BLaER1 treated with 17β-estradiol and CSF1 and Interleukin-3, amounts not matched to agents 10 nM and 100 nM (cell line): ENCODE data around the gene CTSW.
A peak's percentile ranks its signal among the peaks of the same experiment; 100 is the strongest.

ENCODE experiments used
- H3K27ac ChIP-seq, 11 experiments: shearing (Covaris generic); formaldehyde crosslinking; 2 replicates each; pipeline ENCODE4 v1.8.1; 2022
- H3K27me3 ChIP-seq, 11 experiments: shearing (Covaris generic); formaldehyde crosslinking; 2 replicates each; pipeline ENCODE4 v1.8.1; 2022
- H3K36me3 ChIP-seq, 11 experiments: shearing (Covaris generic); formaldehyde crosslinking; 2 replicates each; pipeline ENCODE4 v1.8.1; 2022
- H3K4me1 ChIP-seq, 10 experiments: shearing (Covaris generic); formaldehyde crosslinking; 2 replicates each; pipeline ENCODE4 v1.8.1; 2022
- H3K4me2 ChIP-seq, 11 experiments: shearing (Covaris generic); formaldehyde crosslinking; 2 replicates each; pipeline ENCODE4 v1.8.1; 2022
- H3K4me3 ChIP-seq, 10 experiments: shearing (Covaris generic); formaldehyde crosslinking; 2 replicates each; pipeline ENCODE4 v1.8.1; 2022
- H3K9ac ChIP-seq, 11 experiments: shearing (Covaris generic); formaldehyde crosslinking; 2 replicates each; pipeline ENCODE4 v1.8.1; 2022
- H3K9me3 ChIP-seq, 11 experiments: shearing (Covaris generic); formaldehyde crosslinking; replicated peaks in 1 of 11; 2 replicates each; pipeline ENCODE4 v1.8.1; 2022
- H4K20me1 ChIP-seq, 11 experiments: shearing (Covaris generic); formaldehyde crosslinking; 2 replicates each; pipeline ENCODE4 v1.8.1; 2022
- Cebpa-rat ChIP-seq, 11 experiments: shearing (Covaris generic); IDR thresholded peaks; 2 replicates each; pipeline ENCODE4 v1.8.1; 2022

The CTSW gene

GRCh38 chr11:65854161-65854592 is 25.5 kb upstream of the CTSW start:
- Histone ChIP-seq H3K9ac (peak overlapping the region in 7 of 11 experiments; percentile 12 to 99 (median 94); a peak in 7 of 22 replicates), H3K27ac (no peak overlapping the region), H3K9me3 (peaks cover 0 to 16% (median 0%) of the 10 kb centered on the region in 11 experiments; a peak in 9 of 22 replicates), H3K36me3 (peaks cover 58 to 65% (median 60%) of the 10 kb centered on the region in 11 experiments), H3K4me1 (peaks cover 25 to 35% (median 30%) of the 10 kb centered on the region in 10 experiments), H3K4me2 (peak overlapping the region in 3 of 11 experiments; percentile 89 to 90 (median 90); a peak in 7 of 22 replicates), H3K27me3 (no peaks in the 10 kb centered on the region), H4K20me1 (peaks cover 74 to 88% (median 85%) of the 10 kb centered on the region in 11 experiments), H3K4me3 (no peak overlapping the region; a peak in 1 of 20 replicates)
- TF ChIP-seq Cebpa-rat (IDR thresholded peaks at IDR 0.05), result no peak

- Histone ChIP-seq H3K36me3 (peaks cover 58 to 65% (median 60%) of the 10 kb centered on the region in 11 experiments), H3K4me2 (peak overlapping the region; percentile 77 to 95 (median 90)), H3K9ac (peak overlapping the region; percentile 92 to 99 (median 95); a peak in 19 of 22 replicates), H4K20me1 (peaks cover 73 to 78% (median 78%) of the 10 kb centered on the region in 11 experiments), H3K27me3 (no peaks in the 10 kb centered on the region), H3K4me1 (peaks cover 30 to 41% (median 35%) of the 10 kb centered on the region in 10 experiments), H3K27ac (peak overlapping the region in 2 of 11 experiments; percentile 3 to 90; a peak in 1 of 22 replicates), H3K4me3 (peak overlapping the region; percentile 84 to 99 (median 96); a peak in 19 of 20 replicates), H3K9me3 (peaks cover 0 to 16% (median 0%) of the 10 kb centered on the region in 11 experiments; a peak in 9 of 22 replicates)
- no peak for TF ChIP-seq Cebpa-rat (IDR thresholded peaks at IDR 0.05)
These were observed 24.5 kb upstream of the CTSW start for GRCh38 chr11:65854852-65855837.

GRCh38 chr11:65855927-65856363 is 23.7 kb upstream of the CTSW start:
- H4K20me1 ChIP-seq, result peaks cover 68 to 72% (median 70%) of the 10 kb centered on the region in 11 experiments
- peaks cover 55 to 61% (median 59%) of the 10 kb centered on the region in 11 experiments for H3K36me3 ChIP-seq
- no peaks in the 10 kb centered on the region for H3K27me3 ChIP-seq
- TF ChIP-seq Cebpa-rat (IDR thresholded peaks at IDR 0.05), result no peak
- peak overlapping the region; percentile 92 to 99 (median 95) for H3K9ac ChIP-seq
- peak overlapping the region; percentile 84 to 99 (median 96) for H3K4me3 ChIP-seq
- H3K4me2 ChIP-seq, result peak overlapping the region; percentile 77 to 95 (median 90)
- H3K27ac ChIP-seq, result peak overlapping the region in 8 of 11 experiments; percentile 87 to 98 (median 92); a peak in 9 of 22 replicates
- peaks cover 0 to 16% (median 0%) of the 10 kb centered on the region in 11 experiments; a peak in 9 of 22 replicates for H3K9me3 ChIP-seq
- H3K4me1 ChIP-seq, result peaks cover 30 to 41% (median 35%) of the 10 kb centered on the region in 10 experiments

DNA sequence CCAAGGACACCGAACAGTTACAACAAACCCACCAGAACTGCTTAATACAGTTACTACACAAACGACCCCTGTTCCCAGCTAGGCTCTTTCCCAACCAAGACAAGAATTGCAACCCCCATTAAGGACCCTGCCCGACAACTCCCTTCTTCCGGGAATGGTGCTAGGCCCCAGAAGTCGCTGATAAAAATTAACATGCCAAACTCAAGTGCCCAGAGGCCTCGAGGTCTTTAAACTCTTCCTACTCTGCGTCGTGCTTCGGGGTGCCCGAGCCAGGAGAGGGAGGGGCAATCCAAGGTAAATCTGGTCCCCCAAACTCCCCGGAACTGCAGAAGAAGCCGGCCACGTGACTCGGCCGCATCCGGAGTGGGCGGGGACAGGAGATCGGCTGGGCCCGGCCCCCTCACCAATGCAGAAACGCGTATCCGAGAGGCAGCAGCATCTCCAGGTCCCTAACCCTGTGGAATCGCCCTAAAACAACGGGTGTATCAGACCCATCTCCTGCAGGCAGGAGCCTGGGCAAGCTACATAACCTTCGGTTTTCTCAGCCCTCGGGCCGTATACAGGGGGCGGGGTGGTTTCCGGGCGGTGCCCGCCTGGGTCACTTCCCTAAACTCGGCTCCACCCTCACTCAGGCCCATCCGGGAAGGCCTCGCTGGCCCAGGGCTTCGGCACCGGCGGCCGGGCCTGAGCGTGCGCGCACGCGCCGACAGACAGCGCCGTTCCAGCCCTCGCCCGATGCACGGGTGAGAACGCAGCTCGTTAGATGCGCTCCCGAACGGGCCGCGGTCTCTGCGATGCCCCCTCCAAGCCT is 22.7 kb upstream of the CTSW start:
- H3K4me1 ChIP-seq, result peaks cover 38 to 49% (median 44%) of the 10 kb centered on the region in 10 experiments
- H3K9me3 ChIP-seq, result peaks cover 0 to 8% (median 0%) of the 10 kb centered on the region in 11 experiments; a peak in 5 of 22 replicates
- H3K27me3 ChIP-seq, result no peaks in the 10 kb centered on the region
- peak overlapping the region; percentile 92 to 99 (median 95) for H3K9ac ChIP-seq
- TF ChIP-seq Cebpa-rat (IDR thresholded peaks at IDR 0.05), result no peak
- H3K4me2 ChIP-seq, result peak overlapping the region; percentile 77 to 95 (median 90)
- peaks cover 50 to 55% (median 53%) of the 10 kb centered on the region in 11 experiments for H3K36me3 ChIP-seq
- H3K4me3 ChIP-seq, result peak overlapping the region; percentile 84 to 99 (median 96)
- peak overlapping the region; percentile 87 to 98 (median 94) for H3K27ac ChIP-seq
- H4K20me1 ChIP-seq, result peaks cover 59 to 72% (median 64%) of the 10 kb centered on the region in 11 experiments

DNA sequence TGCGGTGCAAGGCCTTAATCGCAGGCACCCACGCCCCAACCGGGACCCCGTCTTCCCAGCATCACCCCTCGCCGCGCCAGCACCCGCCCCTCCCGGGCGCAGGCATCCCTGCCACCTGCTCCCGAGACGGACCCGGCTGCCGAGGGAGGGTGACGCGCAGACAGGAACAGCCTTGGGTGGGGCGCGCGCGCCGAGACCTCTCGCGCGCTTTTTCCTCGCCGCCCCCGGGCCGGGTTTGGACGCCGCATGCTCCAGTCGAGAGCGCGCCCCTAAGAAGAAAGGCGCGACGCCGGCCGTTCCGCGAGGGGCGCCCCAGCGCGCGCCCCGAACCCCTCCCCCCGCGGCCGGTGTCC is 22.2 kb upstream of the CTSW start:
- peak overlapping the region; percentile 62 to 95 (median 90) for H3K4me2 ChIP-seq
- H3K27me3 ChIP-seq, result no peaks in the 10 kb centered on the region
- peaks cover 50 to 55% (median 53%) of the 10 kb centered on the region in 11 experiments for H3K36me3 ChIP-seq
- peak overlapping the region; percentile 87 to 98 (median 94) for H3K27ac ChIP-seq
- peaks cover 0 to 3% (median 0%) of the 10 kb centered on the region in 11 experiments; a peak in 3 of 22 replicates for H3K9me3 ChIP-seq
- H3K9ac ChIP-seq, result peak overlapping the region; percentile 92 to 99 (median 95)
- peak overlapping the region; percentile 84 to 99 (median 96) for H3K4me3 ChIP-seq
- TF ChIP-seq Cebpa-rat (IDR thresholded peaks at IDR 0.05), result no peak
- peaks cover 54 to 72% (median 63%) of the 10 kb centered on the region in 11 experiments for H4K20me1 ChIP-seq
- peaks cover 44 to 55% (median 48%) of the 10 kb centered on the region in 10 experiments for H3K4me1 ChIP-seq

GRCh38 chr11:65857853-65858680 is 21.6 kb upstream of the CTSW start, which contains the start of gene CFL1:
CFL1 (minus strand) TSS chr11:65858180; CDS start chr11:65858099, 81 bp downstream.
- H3K4me3 ChIP-seq, result peak within 1 kb of the TSS; percentile 84 to 99 (median 96)
- peaks cover 46 to 59% (median 51%) of the 10 kb centered on the region in 10 experiments for H3K4me1 ChIP-seq
- no peaks in the 10 kb centered on the region for H3K27me3 ChIP-seq
- peak within 1 kb of the TSS; percentile 92 to 99 (median 95) for H3K9ac ChIP-seq
- peak within 1 kb of the TSS; percentile 89 to 98 (median 96) for H3K4me2 ChIP-seq
- peak within 1 kb of the TSS; percentile 87 to 98 (median 94) for H3K27ac ChIP-seq
- peaks cover 50 to 55% (median 53%) of the 10 kb centered on the region in 11 experiments for H3K36me3 ChIP-seq
- no peaks in the 10 kb centered on the region; a peak in 1 of 22 replicates for H3K9me3 ChIP-seq
- peaks cover 48 to 72% (median 60%) of the 10 kb centered on the region in 11 experiments for H4K20me1 ChIP-seq
- TF ChIP-seq Cebpa-rat (IDR thresholded peaks at IDR 0.05), result no peak

DNA sequence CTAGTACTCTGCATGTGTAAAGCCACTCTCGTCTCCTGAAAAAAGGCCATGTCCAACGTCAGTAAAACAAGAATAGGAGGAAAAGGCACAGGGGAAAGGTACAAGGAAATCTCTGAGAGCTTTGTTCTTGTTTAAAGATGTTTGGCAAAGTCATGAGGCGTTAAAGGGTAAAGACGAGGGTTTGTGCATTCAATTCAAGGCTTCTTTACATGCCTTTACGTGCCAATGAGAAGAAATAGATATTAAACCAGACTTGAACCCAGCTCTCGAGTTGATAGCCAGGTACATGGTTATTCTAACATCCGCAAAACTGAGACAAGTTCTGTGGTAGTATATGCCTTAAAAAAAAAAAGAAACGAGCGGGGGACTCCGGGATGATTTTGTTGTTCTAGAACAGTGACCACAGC is 21.0 kb upstream of the CTSW start:
- TF ChIP-seq Cebpa-rat (IDR thresholded peaks at IDR 0.05), result no peak
- H3K4me3 ChIP-seq, result peak overlapping the region; percentile 84 to 99 (median 96)
- H3K9ac ChIP-seq, result peak overlapping the region; percentile 92 to 99 (median 95)
- peaks cover 46 to 60% (median 53%) of the 10 kb centered on the region in 10 experiments for H3K4me1 ChIP-seq
- peaks cover 50 to 55% (median 53%) of the 10 kb centered on the region in 11 experiments for H3K36me3 ChIP-seq
- H3K27ac ChIP-seq, result peak overlapping the region; percentile 87 to 98 (median 91); a peak in 19 of 22 replicates
- no peaks in the 10 kb centered on the region; a peak in 1 of 22 replicates for H3K9me3 ChIP-seq
- H3K27me3 ChIP-seq, result no peaks in the 10 kb centered on the region
- peak overlapping the region; percentile 83 to 98 (median 96) for H3K4me2 ChIP-seq
- peaks cover 42 to 72% (median 57%) of the 10 kb centered on the region in 11 experiments for H4K20me1 ChIP-seq
